HTERT RPE-1 (cell line): ENCODE results near the gene GDPGP1.

Experiments used
- in situ Hi-C: fragments of 300-500 bp; cut with MboI; formaldehyde crosslinking; loops from 4 replicates; pipeline ENCODE4 v1.14.3; 2020; ENCODE audit warnings: low sequenced_read_pairs

Gene GDPGP1

GRCh38 chr15:90294601-90295269 is 60.7 kb downstream of the GDPGP1 start:
- in situ Hi-C loops, result no loop called here

GRCh38 chr15:90295270-90295648 is 61.2 kb downstream of the GDPGP1 start:
- in situ Hi-C loops, result no loop called here
